Tibial nerve (tissue), 4 donors: ENCODE data around the gene SPI1. TPM values are rescaled to one million over a fixed set of nuclear protein-coding genes. Genes with fewer than 3 reads are reported as not detected.
"Not testable (repeated sequence)": the region's sequence is repeated elsewhere in the genome, so short reads cannot be mapped to it uniquely, and the experiment has no call there.

Source experiments
- DNase-seq, 2 donors: peaks; one replicate each; pipeline ENCODE4 v3.0.0-alpha.2; 2019; ENCODE audit warnings: low spot score in 2 of 2
- H3K27ac ChIP-seq, 4 donors: fragments of 200-600 bp; sonication (generic) in 3 of 4; one replicate each; pipeline ENCODE4 v1.5.1; 2017 to 2019; ENCODE audit warnings: mild to moderate bottlenecking in 1 of 4
- H3K27me3 ChIP-seq, 2 donors: fragments of 200-600 bp; sonication (generic) in 1 of 2; one replicate each; pipeline versions ENCODE4 v1.5.1 to v1.6.0; 2017 to 2019
- H3K36me3 ChIP-seq, 3 donors: fragments of 200-600 bp; sonication (generic); one replicate each; pipeline ENCODE4 v1.5.1; 2018 to 2019
- H3K4me1 ChIP-seq, 4 donors: fragments of 200-600 bp; sonication (generic) in 3 of 4; one replicate each; pipeline ENCODE4 v1.5.1; 2017 to 2019
- H3K4me3 ChIP-seq, 4 donors: fragments of 200-600 bp; sonication (generic) in 3 of 4; one replicate each; pipeline ENCODE4 v1.5.1; 2017 to 2019; ENCODE audit warnings: mild to moderate bottlenecking in 1 of 4, moderate library complexity in 1 of 4
- H3K9me3 ChIP-seq, 4 donors: fragments of 200-600 bp; sonication (generic) in 3 of 4; one replicate each; pipeline ENCODE4 v1.5.1; 2017 to 2019
- CTCF ChIP-seq, 5 experiments: fragments of 200-600 bp in 3 of 5; fragments of 450-650 bp in 2 of 5; sonication (generic) in 3 of 5; IDR thresholded peaks; one replicate each; pipeline ENCODE4 v1.5.1; 2016 to 2019; ENCODE audit warnings: antibody characterized with exemption in 5 of 5, mild to moderate bottlenecking in 3 of 5, moderate library complexity in 2 of 5
- EP300 ChIP-seq, 2 donors: sonication (generic); formaldehyde crosslinking; IDR thresholded peaks; one replicate each; pipeline ENCODE4 v1.6.1; 2017; ENCODE audit warnings: antibody characterized with exemption in 2 of 2, mild to moderate bottlenecking in 1 of 2
- POLR2A ChIP-seq, 2 donors: fragments of 450-650 bp; IDR thresholded peaks; one replicate each; pipeline ENCODE4 v1.6.1; 2017; ENCODE audit warnings: antibody characterized with exemption in 2 of 2, mild to moderate bottlenecking in 2 of 2, moderate library complexity in 2 of 2
- WGBS, 2 donors: methylation state at CpG; one replicate each; pipeline ENCODE4 v1.1.5; 2018; 5-methylcytosine and 5-hydroxymethylcytosine counted together
- total RNA-seq, 4 donors: library from RNA; depleted of rRNA; stranded (reverse); fragments of >200 nt; gene quantifications; one replicate each; pipeline ENCODE4 v1.1.0, GENCODE V29; 2016

SPI1 gene
- total RNA-seq, 4 donors from 2014 or later = 18.8 to 73.5 (median 25.2) TPM

- H3K9me3 ChIP-seq = no peaks in the 10 kb centered on the region
- WGBS, 2 donors = 76 to 77% methylated on average over 15 of the region's 15 CpGs
- H3K36me3 ChIP-seq = peaks cover 0 to 11% (median 2%) of the 10 kb centered on the region in 3 donors
- H3K27ac ChIP-seq = no peak overlapping the region
- TF ChIP-seq EP300 (IDR thresholded peaks at IDR 0.05) (no peak), CTCF (IDR thresholded peaks at IDR 0.05) (no peak), POLR2A (IDR thresholded peaks at IDR 0.05) (no peak)
- DNase-seq = no peak
- peaks cover 0 to 7% (median 0%) of the 10 kb centered on the region in 4 donors for H3K4me1 ChIP-seq
- H3K27me3 ChIP-seq = no peaks in the 10 kb centered on the region
- no peak overlapping the region for H3K4me3 ChIP-seq
These were observed 52.9 kb downstream of the SPI1 start for GRCh38 chr11:47325271-47326041.

GRCh38 chr11:47324520-47324919, 53.8 kb downstream of the SPI1 start:
- no peak for DNase-seq
- H3K4me1 ChIP-seq = peaks cover 0 to under 1% (median 0%) of the 10 kb centered on the region in 4 donors
- H3K4me3 ChIP-seq = no peak overlapping the region
- TF ChIP-seq EP300 (IDR thresholded peaks at IDR 0.05) = no peak
- TF ChIP-seq CTCF (IDR thresholded peaks at IDR 0.05) = no peak
- TF ChIP-seq POLR2A (IDR thresholded peaks at IDR 0.05) = no peak
- H3K27ac ChIP-seq = no peak overlapping the region
- WGBS, 2 donors = 85 to 87% methylated on average over 12 of the region's 12 CpGs
- H3K9me3 ChIP-seq = no peaks in the 10 kb centered on the region
- H3K36me3 ChIP-seq = peaks cover 0 to 11% (median 2%) of the 10 kb centered on the region in 3 donors
- H3K27me3 ChIP-seq = no peaks in the 10 kb centered on the region

- Histone ChIP-seq H3K36me3 (peaks cover 0 to 60% (median 5%) of the 10 kb centered on the region in 3 donors), H3K27me3 (no peaks in the 10 kb centered on the region), H3K4me3 (no peak overlapping the region), H3K4me1 (no peaks in the 10 kb centered on the region), H3K27ac (no peak overlapping the region), H3K9me3 (no peaks in the 10 kb centered on the region)
- TF ChIP-seq CTCF (IDR thresholded peaks at IDR 0.05) (no peak), POLR2A (IDR thresholded peaks at IDR 0.05) (no peak), EP300 (IDR thresholded peaks at IDR 0.05) (no peak)
- no peak for DNase-seq
- whole genome bisulfite sequencing, 2 donors = 92 to 94% methylated on average over 2 of the region's 2 CpGs
These were observed 60.2 kb downstream of the SPI1 start for GRCh38 chr11:47318166-47318565.

- no peak overlapping the region for H3K27ac ChIP-seq
- WGBS, 2 donors = 90 to 91% methylated on average over 5 of the region's 5 CpGs
- no peaks in the 10 kb centered on the region for H3K27me3 ChIP-seq
- H3K4me1 ChIP-seq = no peaks in the 10 kb centered on the region
- TF ChIP-seq POLR2A (IDR thresholded peaks at IDR 0.05) (no peak), EP300 (IDR thresholded peaks at IDR 0.05) (no peak), CTCF (IDR thresholded peaks at IDR 0.05) (no peak)
- DNase-seq = no peak
- no peak overlapping the region for H3K4me3 ChIP-seq
- no peaks in the 10 kb centered on the region for H3K9me3 ChIP-seq
- peaks cover 0 to 69% (median 11%) of the 10 kb centered on the region in 3 donors for H3K36me3 ChIP-seq
These were observed 61.1 kb downstream of the SPI1 start for GRCh38 chr11:47317064-47317828.

- not testable (repeated sequence) for H3K4me1 ChIP-seq, H3K4me3 ChIP-seq, H3K27me3 ChIP-seq, DNase-seq, H3K9me3 ChIP-seq, H3K27ac ChIP-seq
- H3K36me3 ChIP-seq = peaks cover 0 to 77% (median 17%) of the 10 kb centered on the region in 3 donors
- WGBS, 2 donors = 90 to 93% methylated on average over 8 of the region's 8 CpGs
These were observed 61.8 kb downstream of the SPI1 start for GRCh38 chr11:47316501-47316900.
